Endothelial cell of umbilical vein (primary cell): ENCODE measurements around the gene EP400. TPM values are rescaled to one million over a fixed set of nuclear protein-coding genes. Genes with fewer than 3 reads are reported as not detected.

Source experiments
- BruUV-seq: library from RNA; stranded (reverse); fragments of 400-500 nt; replicated peaks from 2 replicates; lab custom pipeline; 2021; lab: Mats Ljungman, UMichigan
- CTCF ChIA-PET: fragments of 300-600, 350-600 bp; sonication (Branson Sonifier 250); formaldehyde crosslinking; loops from one replicate; lab custom pipeline; 2021; ENCODE audit warnings: antibody characterized with exemption, inconsistent platforms; lab: Charles Lee
- POLR2A ChIA-PET: fragments of 300-600, 350-600 bp; sonication (Branson Sonifier 250); formaldehyde crosslinking; loops from one replicate; lab custom pipeline; 2021; ENCODE audit warnings: antibody characterized with exemption, inconsistent platforms; lab: Charles Lee
- DNase-seq: peaks from one replicate; pipeline ENCODE4 v3.0.0-alpha.2; 2011; ENCODE audit warnings: low read depth, low spot score
- FAIRE-seq: peaks from 2 replicates; lab custom pipeline; 2011; peaks lifted over from hg19 to GRCh38; lab: Jason Lieb, UNC
- H2AFZ ChIP-seq: 2 replicates; pipeline ENCODE4 v1.6.0; 2012; ENCODE audit warnings: low read depth, low read length, control low read depth, inconsistent platforms
- H3K27ac ChIP-seq: 2 replicates; pipeline ENCODE4 v1.5.1; 2011; ENCODE audit warnings: low read depth, mild to moderate bottlenecking, control low read depth, low read length, moderate library complexity; ENCODE audit not compliant: insufficient read depth
- H3K27me3 ChIP-seq, 2 experiments: 2 replicates each; pipeline versions ENCODE4 v1.6.0 to v1.6.1; 2011; ENCODE audit warnings: low read length in 2 of 2, mixed read lengths in 1 of 2; ENCODE audit not compliant: control insufficient read depth in 2 of 2, insufficient read depth in 2 of 2
- H3K36me3 ChIP-seq, 2 experiments: 2 replicates in 1 of 2; 3 replicates in 1 of 2; pipeline ENCODE4 v1.5.1; 2011; ENCODE audit warnings: low read length in 2 of 2, mild to moderate bottlenecking in 1 of 2, moderate library complexity in 1 of 2; ENCODE audit not compliant: control insufficient read depth in 2 of 2, insufficient read depth in 2 of 2; ENCODE audit errors: extremely low read depth in 1 of 2
- H3K4me1 ChIP-seq: 3 replicates; pipeline ENCODE4 v1.5.1; 2011; ENCODE audit warnings: mild to moderate bottlenecking, low read length; ENCODE audit not compliant: control insufficient read depth, insufficient read depth; ENCODE audit errors: extremely low read depth
- H3K4me2 ChIP-seq: 2 replicates; pipeline ENCODE4 v1.6.1; 2011; ENCODE audit warnings: low read length, control low read depth, mixed read lengths; ENCODE audit not compliant: insufficient read depth
- H3K4me3 ChIP-seq, 3 experiments: fragments of 200-600 bp in 1 of 3; sonication (generic), shearing (Covaris generic) in 1 of 3; replicated peaks in 1 of 3; 2 replicates each; pipeline ENCODE4 v1.5.1; 2011 to 2016; ENCODE audit warnings: control low read depth in 3 of 3, low read length in 3 of 3, mild to moderate bottlenecking in 2 of 3, inconsistent platforms in 1 of 3, low read depth in 1 of 3, moderate library complexity in 1 of 3; ENCODE audit not compliant: insufficient read depth in 1 of 3
- H3K79me2 ChIP-seq: 2 replicates; pipeline ENCODE4 v1.6.0; 2012; ENCODE audit warnings: low read length, inconsistent platforms; ENCODE audit not compliant: control insufficient read depth, insufficient read depth
- H3K9ac ChIP-seq: replicated peaks from 2 replicates; pipeline ENCODE3; 2011; ENCODE audit warnings: low read length, control low read depth; ENCODE audit not compliant: insufficient read depth; ENCODE audit errors: extremely low read depth
- H3K9me1 ChIP-seq: replicated peaks from 3 replicates; pipeline ENCODE4 v1.6.0; 2011; ENCODE audit warnings: mild to moderate bottlenecking, low read length; ENCODE audit not compliant: control insufficient read depth, insufficient read depth; ENCODE audit errors: extremely low read depth
- H3K9me3 ChIP-seq: replicated peaks from 2 replicates; pipeline ENCODE4 v1.5.1; 2012; ENCODE audit warnings: low read length, inconsistent platforms; ENCODE audit not compliant: control insufficient read depth, insufficient read depth
- H4K20me1 ChIP-seq: replicated peaks from 2 replicates; pipeline ENCODE3; 2011; ENCODE audit warnings: mild to moderate bottlenecking, low read length; ENCODE audit not compliant: control insufficient read depth, insufficient read depth; ENCODE audit errors: extremely low read depth
- CTCF ChIP-seq, 2 donors: IDR thresholded peaks; 1 replicate in 1 of 2; 2 replicates in 1 of 2; pipeline ENCODE4 v1.5.1; 2011; ENCODE audit warnings: low read length in 2 of 2, mild to moderate bottlenecking in 2 of 2, moderate library complexity in 2 of 2, control low read depth in 1 of 2, inconsistent platforms in 1 of 2, low read depth in 1 of 2; ENCODE audit not compliant: insufficient read depth in 1 of 2; ENCODE audit errors: extremely low read depth in 1 of 2
- EZH2 ChIP-seq: IDR thresholded peaks from 2 replicates; pipeline ENCODE4 v1.6.1; 2012; ENCODE audit warnings: borderline replicate concordance, low read depth, mild to moderate bottlenecking, moderate library complexity, low read length, inconsistent platforms; ENCODE audit not compliant: severe bottlenecking
- FOS ChIP-seq: IDR thresholded peaks from 2 replicates; pipeline ENCODE4 v1.6.1; 2011; ENCODE audit warnings: mild to moderate bottlenecking, low read length, moderate library complexity, borderline replicate concordance; ENCODE audit not compliant: insufficient read depth
- GATA2 ChIP-seq: IDR thresholded peaks from 2 replicates; pipeline ENCODE4 v1.7.0; 2011; ENCODE audit warnings: low read depth, mild to moderate bottlenecking, moderate library complexity, mixed read lengths, low read length; ENCODE audit not compliant: insufficient read length, insufficient read depth
- JUN ChIP-seq: IDR thresholded peaks from 2 replicates; pipeline ENCODE4 v1.6.1; 2011; ENCODE audit warnings: borderline replicate concordance, low read depth; ENCODE audit not compliant: insufficient read length, insufficient read depth
- MAX ChIP-seq: IDR thresholded peaks from 2 replicates; pipeline ENCODE4 v1.6.1; 2011; ENCODE audit not compliant: insufficient read depth, insufficient read length
- MYC ChIP-seq: IDR thresholded peaks from one replicate; pipeline ENCODE4 v1.6.1; 2011; ENCODE audit warnings: mild to moderate bottlenecking, low read depth, low read length
- POLR2A ChIP-seq: IDR thresholded peaks from 2 replicates; pipeline ENCODE4 v1.6.1; 2012; ENCODE audit warnings: low read depth, mild to moderate bottlenecking, control low read depth, low read length
- POLR2AphosphoS5 ChIP-seq: IDR thresholded peaks from 2 replicates; pipeline ENCODE4 v1.6.1; 2012; ENCODE audit warnings: low read depth, mild to moderate bottlenecking, control low read depth, low read length, moderate library complexity; ENCODE audit not compliant: insufficient read depth
- dilution Hi-C: fragments of 300-500 bp; cut with MboI; formaldehyde crosslinking; loops from one replicate; pipeline ENCODE4 v1.15.0; 2019; ENCODE audit warnings: low sequenced_read_pairs; ENCODE audit not compliant: extremely low pct_ligation_motif_present
- intact Hi-C: fragments of 100-400 bp; cut with micrococcal nuclease; formaldehyde crosslinking; loops from one replicate; pipeline ENCODE4 v1.10.0; 2022
- polyA plus RNA-seq, 4 experiments: library from polyadenylated mRNA; depleted of rRNA in 3 of 4; stranded (reverse) in 3 of 4; unstranded in 1 of 4; fragments of >200 nt; gene quantifications; 2 replicates each; pipeline versions ENCODE4 v1.2.1 to v1.2.3, GENCODE V29; 2011 to 2012; ENCODE audit warnings: missing spikeins in 1 of 4
- total RNA-seq: library from RNA; stranded (reverse); gene quantifications from 2 replicates; pipeline ENCODE4 v1.2.3, GENCODE V29; 2021

The EP400 gene
- total and polyA plus RNA-seq, 2 donors (not counting 3 experiments of a cell fraction or from before 2014, with no cell fraction given) = 9.0 to 57.7 TPM

- CTCF ChIA-PET = no interaction called here
- intact Hi-C loops (no loop called here), dilution Hi-C loops (no loop called here)
- H3K79me2 ChIP-seq = no peaks in the 10 kb centered on the region
- FAIRE-seq = no peak
- no TSS peak for BruUV-seq
- H3K9me1 ChIP-seq = no peaks in the 10 kb centered on the region
- no peaks in the 10 kb centered on the region for H3K9me3 ChIP-seq
- no peaks in the 10 kb centered on the region for H4K20me1 ChIP-seq
- H3K9ac ChIP-seq = no peak overlapping the region
- POLR2A ChIA-PET = no interaction called here
- DNase-seq = no peak
- peaks cover 3 to 8% of the 10 kb centered on the region in 2 experiments for H3K36me3 ChIP-seq
- H3K27ac ChIP-seq = no peak overlapping the region
- no peak overlapping the region for H3K4me3 ChIP-seq
- H2AFZ ChIP-seq = no peak overlapping the region
- H3K4me1 ChIP-seq = no peaks in the 10 kb centered on the region
- TF ChIP-seq POLR2A = no peak
- no peak for TF ChIP-seq JUN
- no peak for TF ChIP-seq EZH2
- no peak for TF ChIP-seq MYC
- TF ChIP-seq CTCF (IDR thresholded peaks at IDR 0.05; ENCODE audit: extremely low read depth in 1 of 2, insufficient read depth in 1 of 2, low read depth in 1 of 2, low read length in 2 of 2) = no peak
- TF ChIP-seq FOS = no peak
- TF ChIP-seq POLR2AphosphoS5 = no peak
- TF ChIP-seq MAX = no peak
- TF ChIP-seq GATA2 = no peak
- H3K4me2 ChIP-seq = no peak overlapping the region
- no peaks in the 10 kb centered on the region for H3K27me3 ChIP-seq
Observed at GRCh38 chr12:131905081-131905629, 44.6 kb upstream of the EP400 start.
